Lower lobe of right lung (tissue), 2 donors: ENCODE results near the gene PDLIM7. TPM values are rescaled to one million over a fixed set of nuclear protein-coding genes. Genes with fewer than 3 reads are reported as not detected.

Source experiments
- ATAC-seq, 2 donors: fragments of 200-7000 bp; cut with Tn5 transposase; one replicate each; pipeline ENCODE4 v1.9.1; 2020 to 2022; ENCODE audit warnings: mild to moderate bottlenecking in 2 of 2, moderate library complexity in 2 of 2
- DNase-seq: peaks from one replicate; pipeline ENCODE4 v3.0.0-alpha.2; 2020
- H3K27ac ChIP-seq: fragments of 200-600 bp; one replicate; pipeline ENCODE4 v1.8.0; 2022
- H3K27me3 ChIP-seq: fragments of 200-600 bp; one replicate; pipeline ENCODE4 v1.8.0; 2022; ENCODE audit warnings: low read depth
- H3K36me3 ChIP-seq: fragments of 200-600 bp; one replicate; pipeline ENCODE4 v1.8.0; 2022; ENCODE audit warnings: mild to moderate bottlenecking
- H3K4me1 ChIP-seq: fragments of 200-600 bp; one replicate; pipeline ENCODE4 v1.8.0; 2022
- H3K4me3 ChIP-seq: fragments of 200-600 bp; one replicate; pipeline ENCODE4 v1.8.0; 2022; ENCODE audit warnings: mild to moderate bottlenecking
- H3K9me3 ChIP-seq: fragments of 200-600 bp; one replicate; pipeline ENCODE4 v1.8.0; 2022
- intact Hi-C: fragments of 100-400 bp; cut with DNase I; formaldehyde crosslinking; loops from one replicate; pipeline ENCODE4 v1.11.0; 2022
- total RNA-seq: library from RNA; stranded (reverse); fragmentation: NEBNext Ultra II Directional; extraction: Animal tissue kit (Norgen Biotek cat#: 25700); gene quantifications from one replicate; pipeline ENCODE4 v1.2.1, GENCODE V29; 2021
- TF ChIP-seq, protein P1 (sequence below): fragments of 200-600 bp; IDR thresholded peaks from one replicate; pipeline ENCODE4 v1.8.0; 2022; ENCODE audit warnings: antibody characterized with exemption, mild to moderate bottlenecking
- donor health status: DM: no; HTN: yes; CAD: no; lungs with severe emphysema.

Gene PDLIM7
- total RNA-seq, 1 donor from 2014 or later: 47.1 TPM

DNA sequence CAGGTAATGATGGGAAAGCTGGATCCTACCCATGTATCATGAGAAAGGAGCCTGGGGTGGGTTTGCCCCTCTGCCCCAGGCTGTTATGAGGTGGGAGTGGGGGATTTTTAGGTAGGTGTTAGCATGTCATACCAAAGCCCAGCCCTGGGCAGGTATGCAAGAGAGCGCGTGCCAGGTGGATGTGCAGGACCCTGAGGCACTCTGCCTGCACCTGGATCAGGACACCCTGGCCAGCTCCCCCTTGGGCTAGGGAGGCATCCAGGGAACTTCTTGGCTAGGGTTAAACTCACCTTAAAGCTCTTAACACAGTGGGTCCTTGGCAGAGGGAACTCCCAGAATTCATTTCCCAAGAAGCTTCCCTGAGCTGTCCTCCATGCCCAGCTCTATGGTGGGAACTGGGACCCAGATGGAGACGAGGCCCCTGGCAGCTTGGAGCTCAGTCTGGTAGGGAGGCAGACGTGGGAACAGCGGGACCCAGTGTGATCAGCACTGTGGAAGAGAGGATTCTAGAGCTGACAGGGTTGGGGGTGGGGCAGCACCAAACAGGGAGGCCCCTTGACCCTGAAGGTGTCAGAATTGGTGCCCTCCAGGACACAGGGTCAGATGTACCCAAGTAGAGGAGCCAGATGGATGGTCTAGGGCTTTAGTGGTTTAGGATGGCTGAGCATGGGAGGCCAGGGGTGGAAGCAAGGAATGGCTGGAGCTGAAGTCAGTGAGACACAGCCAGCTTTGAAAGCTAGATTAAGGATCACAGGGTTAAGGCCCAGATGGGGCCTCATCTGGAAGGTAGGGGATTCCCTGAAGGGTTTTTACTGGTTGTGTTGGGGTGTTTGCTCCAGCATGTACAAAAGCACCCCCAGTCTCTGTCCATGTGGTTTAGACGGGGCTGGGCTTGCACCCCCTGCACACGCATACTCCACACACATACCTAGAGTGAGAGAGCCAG is 53.0 kb downstream of the PDLIM7 start:
- DNase-seq (no peak), ATAC-seq (no peak)
- intact Hi-C loops: no loop called here
- Histone ChIP-seq H3K4me3 (no peak overlapping the region), H3K27ac (no peak overlapping the region), H3K4me1 (peaks cover 25% of the 10 kb centered on the region), H3K36me3 (peaks cover 33% of the 10 kb centered on the region), H3K27me3 (peaks cover 2% of the 10 kb centered on the region), H3K9me3 (no peaks in the 10 kb centered on the region)
- TF ChIP-seq, protein P1, sequence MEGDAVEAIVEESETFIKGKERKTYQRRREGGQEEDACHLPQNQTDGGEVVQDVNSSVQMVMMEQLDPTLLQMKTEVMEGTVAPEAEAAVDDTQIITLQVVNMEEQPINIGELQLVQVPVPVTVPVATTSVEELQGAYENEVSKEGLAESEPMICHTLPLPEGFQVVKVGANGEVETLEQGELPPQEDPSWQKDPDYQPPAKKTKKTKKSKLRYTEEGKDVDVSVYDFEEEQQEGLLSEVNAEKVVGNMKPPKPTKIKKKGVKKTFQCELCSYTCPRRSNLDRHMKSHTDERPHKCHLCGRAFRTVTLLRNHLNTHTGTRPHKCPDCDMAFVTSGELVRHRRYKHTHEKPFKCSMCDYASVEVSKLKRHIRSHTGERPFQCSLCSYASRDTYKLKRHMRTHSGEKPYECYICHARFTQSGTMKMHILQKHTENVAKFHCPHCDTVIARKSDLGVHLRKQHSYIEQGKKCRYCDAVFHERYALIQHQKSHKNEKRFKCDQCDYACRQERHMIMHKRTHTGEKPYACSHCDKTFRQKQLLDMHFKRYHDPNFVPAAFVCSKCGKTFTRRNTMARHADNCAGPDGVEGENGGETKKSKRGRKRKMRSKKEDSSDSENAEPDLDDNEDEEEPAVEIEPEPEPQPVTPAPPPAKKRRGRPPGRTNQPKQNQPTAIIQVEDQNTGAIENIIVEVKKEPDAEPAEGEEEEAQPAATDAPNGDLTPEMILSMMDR: no peak

DNA sequence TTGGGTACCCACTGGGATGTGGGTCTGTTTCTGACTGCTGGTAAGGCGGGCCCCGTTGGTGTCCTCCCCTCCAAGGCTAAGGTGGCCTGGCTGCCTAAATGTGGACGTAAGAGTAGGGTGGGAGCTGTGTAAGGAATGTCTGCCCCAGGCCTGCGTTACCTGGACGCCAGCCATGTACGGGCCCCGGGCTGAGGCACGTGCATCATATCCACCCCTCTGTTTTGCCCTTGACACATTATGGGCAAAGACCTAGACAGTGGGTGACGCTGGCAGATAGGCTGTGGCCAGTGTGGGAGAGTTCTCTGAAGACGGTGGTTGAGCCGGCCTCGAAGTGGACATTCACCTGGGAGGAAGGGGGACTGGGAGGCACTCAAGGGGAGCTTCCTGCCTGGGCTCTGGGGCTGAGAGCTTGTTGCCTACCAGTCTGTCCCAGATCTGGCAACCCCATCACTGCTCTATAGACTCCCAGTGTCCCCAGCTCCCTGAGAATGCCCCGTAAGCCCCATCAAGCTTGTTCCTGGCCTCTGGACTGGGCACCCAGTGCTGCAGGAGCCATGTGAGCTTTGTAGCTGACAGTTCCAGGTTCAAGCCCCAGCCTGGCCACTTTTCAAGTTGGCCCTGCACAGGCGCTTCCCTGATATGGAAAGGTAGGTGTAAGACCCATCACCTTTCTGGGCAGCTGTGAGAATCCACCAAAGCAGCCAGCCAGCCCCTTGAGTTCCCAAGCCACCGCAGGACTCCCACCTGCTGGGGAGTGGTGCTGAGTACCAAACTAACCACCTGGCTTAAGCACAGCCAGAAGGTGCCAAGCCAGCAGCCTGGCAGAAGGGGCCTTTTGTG is 54.0 kb downstream of the PDLIM7 start:
- DNase-seq: no peak
- ATAC-seq: no peak
- TF ChIP-seq, protein P1: no peak
- no peaks in the 10 kb centered on the region for H3K9me3 ChIP-seq
- H3K4me1 ChIP-seq: peaks cover 25% of the 10 kb centered on the region
- no peak overlapping the region for H3K27ac ChIP-seq
- H3K27me3 ChIP-seq: no peaks in the 10 kb centered on the region
- no peak overlapping the region for H3K4me3 ChIP-seq
- intact Hi-C loops: no loop called here
- H3K36me3 ChIP-seq: peaks cover 40% of the 10 kb centered on the region

DNA sequence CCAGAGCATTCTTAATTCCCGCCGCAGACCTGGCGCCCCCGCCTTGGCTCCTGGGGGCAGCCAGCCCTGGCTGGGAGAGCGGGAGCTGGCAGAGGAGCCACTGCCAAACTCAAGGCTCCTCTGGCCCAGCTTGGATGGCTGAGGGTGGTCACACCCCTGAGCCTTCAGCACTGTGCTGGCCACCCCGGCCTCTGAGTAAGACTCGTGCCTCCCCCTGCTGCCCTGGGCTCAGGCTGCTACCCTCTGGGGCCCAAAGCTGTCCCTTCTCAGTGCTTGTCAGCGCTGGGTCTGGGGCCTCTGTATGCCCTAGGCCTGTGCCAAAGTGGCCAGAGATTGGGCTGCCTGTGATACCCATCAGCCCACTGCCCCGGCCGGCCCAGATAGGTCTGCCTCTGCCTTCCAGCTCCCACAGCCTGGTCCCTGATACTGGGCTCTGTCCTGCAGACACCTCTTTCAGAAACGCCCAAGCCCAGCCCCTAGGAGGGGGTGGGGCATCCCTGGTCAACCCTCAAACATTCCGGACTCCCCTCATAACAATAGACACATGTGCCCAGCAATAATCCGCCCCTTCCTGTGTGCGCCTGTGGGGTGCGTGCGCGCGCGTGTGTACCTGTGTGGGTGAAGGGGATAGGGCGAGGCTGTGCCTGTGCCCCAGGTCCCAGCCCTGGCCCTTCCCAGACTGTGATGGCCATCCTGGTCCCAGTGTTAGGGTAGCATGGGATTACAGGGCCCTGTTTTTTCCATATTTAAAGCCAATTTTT is 55.2 kb downstream of the PDLIM7 start:
- peaks cover 16% of the 10 kb centered on the region for H3K4me1 ChIP-seq
- no peaks in the 10 kb centered on the region for H3K27me3 ChIP-seq
- no peak overlapping the region for H3K4me3 ChIP-seq
- H3K27ac ChIP-seq: no peak overlapping the region
- intact Hi-C loops: no loop called here
- DNase-seq (no peak), ATAC-seq (no peak)
- TF ChIP-seq, protein P1: no peak
- no peaks in the 10 kb centered on the region for H3K9me3 ChIP-seq
- peaks cover 51% of the 10 kb centered on the region for H3K36me3 ChIP-seq

DNA sequence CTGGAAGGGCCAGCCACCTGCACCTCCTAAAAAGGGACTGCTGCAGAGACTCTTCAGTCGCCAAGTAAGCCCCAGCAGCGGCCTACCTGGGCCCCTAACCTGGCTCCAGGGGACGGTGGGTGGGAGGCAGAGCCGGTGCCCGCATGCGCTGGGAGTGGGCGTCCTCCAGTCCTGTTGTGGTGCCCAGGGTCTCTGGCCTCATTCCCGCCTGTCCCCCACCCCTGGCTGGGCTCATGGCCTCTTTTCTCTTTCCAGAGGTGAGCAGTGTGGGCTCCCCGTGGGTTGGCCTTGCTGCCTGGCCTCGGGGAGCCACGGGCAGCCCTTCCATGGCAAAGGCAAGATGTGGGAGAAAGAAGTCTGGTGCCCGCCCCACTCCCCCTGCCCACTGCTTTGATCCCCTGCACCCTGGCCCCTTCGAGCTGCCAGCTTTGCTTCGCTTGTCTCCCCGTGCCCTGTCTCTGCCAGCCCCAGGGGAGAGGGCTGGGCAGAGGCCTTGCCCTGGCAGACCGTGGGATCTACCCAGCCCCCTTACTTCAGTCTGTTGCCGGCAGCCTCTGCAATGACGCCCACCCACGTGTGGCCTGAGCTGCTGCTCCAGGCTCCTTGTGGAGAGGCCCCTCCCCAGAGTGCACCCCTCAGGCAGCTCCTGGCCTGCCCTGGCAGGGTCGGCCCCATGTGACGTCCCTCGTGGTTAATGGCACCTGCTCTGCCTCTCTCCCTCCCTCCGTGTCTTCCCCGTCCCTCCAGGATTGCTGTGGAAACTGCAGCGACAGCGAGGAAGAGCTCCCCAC is 56.2 kb downstream of the PDLIM7 start:
- Histone ChIP-seq H3K4me1 (peaks cover 10% of the 10 kb centered on the region), H3K9me3 (no peaks in the 10 kb centered on the region), H3K27ac (no peak overlapping the region), H3K36me3 (peaks cover 61% of the 10 kb centered on the region), H3K4me3 (no peak overlapping the region), H3K27me3 (no peaks in the 10 kb centered on the region)
- ATAC-seq (no peak), DNase-seq (no peak)
- TF ChIP-seq, protein P1: no peak
- intact Hi-C loops: no loop called here
